GM12878 (cell line): ENCODE measurements around the gene ELN. TPM values are rescaled to one million over a fixed set of nuclear protein-coding genes. Genes with fewer than 3 reads are reported as not detected.

Experiments used
- ATAC-seq: fragments of 200-7000 bp; cut with Tn5 transposase; 3 replicates; pipeline ENCODE4 v1.9.1; 2020; ENCODE audit warnings: mild to moderate bottlenecking, moderate library complexity
- BruUV-seq: library from RNA; stranded (reverse); fragments of 400-500 nt; replicated peaks from 2 replicates; lab custom pipeline; 2021; lab: Mats Ljungman, UMichigan
- CTCF ChIA-PET: fragments of 300-600 bp; sonication (Branson Sonifier 250); formaldehyde crosslinking; extraction: SDS; loops from one replicate; lab custom pipeline; 2021; ENCODE audit warnings: inconsistent platforms; lab: Yijun Ruan, JAX
- POLR2A ChIA-PET: fragments of 350-600 bp; formaldehyde crosslinking; extraction: SDS; loops from one replicate; lab custom pipeline; 2021; ENCODE audit warnings: inconsistent platforms; lab: Charles Lee
- RAD21 ChIA-PET: fragments of 300-600 bp; sonication (Branson Sonifier 250); formaldehyde crosslinking; loops from one replicate; lab custom pipeline; 2023; ENCODE audit warnings: antibody characterized with exemption; ENCODE audit not compliant: unreplicated experiment; lab: Charles Lee
- SMC1A ChIA-PET: fragments of 300-600 bp; sonication (Branson Sonifier 250); formaldehyde crosslinking; loops from one replicate; lab custom pipeline; 2023; ENCODE audit not compliant: unreplicated experiment, uncharacterized antibody; lab: Charles Lee
- DNase-seq: peaks from one replicate; pipeline ENCODE4 v3.0.0-alpha.2; 2011; ENCODE audit warnings: low read depth, low spot score
- FAIRE-seq: peaks from 3 replicates; lab custom pipeline; 2011; peaks lifted over from hg19 to GRCh38; lab: Jason Lieb, UNC
- H2AFZ ChIP-seq: 2 replicates; pipeline ENCODE4 v1.6.0; 2011; ENCODE audit warnings: low read depth, low read length, control low read depth; ENCODE audit not compliant: control insufficient read depth
- H3K27ac ChIP-seq: 2 replicates; pipeline ENCODE4 v1.5.1; 2011; ENCODE audit warnings: control low read depth; ENCODE audit not compliant: control insufficient read depth, insufficient read depth
- H3K27me3 ChIP-seq, 2 experiments: replicated peaks in 1 of 2; 2 replicates each; pipeline versions ENCODE4 v1.6.0 to v1.6.1; 2011; ENCODE audit warnings: low read length in 1 of 2; ENCODE audit not compliant: control insufficient read depth in 2 of 2, insufficient read depth in 2 of 2
- H3K36me3 ChIP-seq, 2 experiments: 2 replicates each; pipeline ENCODE4 v1.5.1; 2011; ENCODE audit warnings: low read length in 1 of 2; ENCODE audit not compliant: control insufficient read depth in 2 of 2, insufficient read depth in 2 of 2
- H3K4me1 ChIP-seq: 2 replicates; pipeline ENCODE4 v1.6.1; 2011; ENCODE audit warnings: mild to moderate bottlenecking, low read length, moderate library complexity, mixed read lengths; ENCODE audit not compliant: control insufficient read depth, insufficient read depth
- H3K4me2 ChIP-seq: 2 replicates; pipeline ENCODE4 v1.6.0; 2011; ENCODE audit warnings: control low read depth; ENCODE audit not compliant: control insufficient read depth, insufficient read depth
- H3K4me3 ChIP-seq: fragments of 200-600 bp; sonication (generic); 2 replicates; pipeline ENCODE4 v1.5.1; 2016
- H3K79me2 ChIP-seq: 2 replicates; pipeline ENCODE4 v1.6.0; 2011; ENCODE audit warnings: low read length; ENCODE audit not compliant: control insufficient read depth, insufficient read depth
- H3K9ac ChIP-seq: 2 replicates; pipeline ENCODE4 v1.8.0; 2011; ENCODE audit warnings: low read length, control low read depth, mixed read lengths; ENCODE audit not compliant: control insufficient read depth, insufficient read depth
- H3K9me3 ChIP-seq: replicated peaks from 3 replicates; pipeline ENCODE4 v1.5.1; 2011; ENCODE audit warnings: mild to moderate bottlenecking, low read length; ENCODE audit not compliant: control insufficient read depth, insufficient read depth
- H4K20me1 ChIP-seq: 2 replicates; pipeline ENCODE4 v1.6.0; 2011; ENCODE audit not compliant: control insufficient read depth, insufficient read depth
- CBFB ChIP-seq: IDR thresholded peaks from 2 replicates; pipeline ENCODE4 v1.6.1; 2016; ENCODE audit warnings: antibody characterized with exemption, low read depth
- LARP7 ChIP-seq: fragments of 450-650 bp; IDR thresholded peaks from 2 replicates; pipeline ENCODE4 v1.6.1; 2017; ENCODE audit warnings: mild to moderate bottlenecking
- NKRF ChIP-seq: fragments of 450-650 bp; conservative IDR thresholded peaks from 2 replicates; pipeline ENCODE4 v1.6.1; 2017; ENCODE audit warnings: mild to moderate bottlenecking, moderate library complexity
- RAD51 ChIP-seq: fragments of 450-650 bp; IDR thresholded peaks from 2 replicates; pipeline ENCODE4 v1.6.1; 2016; ENCODE audit warnings: moderate library complexity, mild to moderate bottlenecking, inconsistent platforms
- SMARCA5 ChIP-seq: fragments of 450-650 bp; IDR thresholded peaks from 2 replicates; pipeline ENCODE4 v1.6.1; 2017; ENCODE audit warnings: mild to moderate bottlenecking
- ZNF217 ChIP-seq: fragments of 450-650 bp; IDR thresholded peaks from 2 replicates; pipeline ENCODE4 v1.6.1; 2017; ENCODE audit warnings: antibody characterized with exemption, mild to moderate bottlenecking
- WGBS: methylation state at CpG from one replicate; pipeline ENCODE4 v1.1.6; 2016; ENCODE audit warnings: low lambda C conversion rate; ENCODE audit not compliant: insufficient replicate concordance, insufficient coverage; ENCODE audit errors: missing lambda C conversion rate; 5-methylcytosine and 5-hydroxymethylcytosine counted together
- in situ Hi-C: fragments of 300-500 bp; cut with MboI; formaldehyde crosslinking; loops from 9 replicates; pipeline ENCODE4 v1.14.3; 2018; ENCODE audit warnings: mixed read lengths
- intact Hi-C: fragments of 100-400 bp; cut with micrococcal nuclease; formaldehyde crosslinking; loops from one replicate; pipeline ENCODE4 v1.14.2; 2022; ENCODE audit not compliant: unreplicated experiment
- polyA plus RNA-seq, 11 experiments: library from polyadenylated mRNA; depleted of rRNA in 4 of 11; unstranded in 6 of 11; stranded (reverse) in 5 of 11; fragments of >200 nt; fragmentation: Nextera tagmentation in 4 of 11; fragmentation: Illumina TruSeq in 1 of 11; extraction: Ambion mirVana in 4 of 11; extraction: Trizol in 1 of 11; gene quantifications; 1 replicate in 1 of 11; 2 replicates in 10 of 11; pipeline versions ENCODE4 v1.2.1 to v1.2.3, GENCODE V29; 2011 to 2016; ENCODE audit warnings: inconsistent platforms in 2 of 11, missing spikeins in 2 of 11, low read depth in 1 of 11
- total RNA-seq, 4 experiments: library from RNA; depleted of rRNA in 3 of 4; stranded (reverse); fragments of >200 nt in 3 of 4; fragmentation: Illumina TruSeq in 1 of 4; extraction: Trizol in 1 of 4; gene quantifications; 2 replicates each; pipeline versions ENCODE4 v1.2.1 to v1.2.3, GENCODE V29; 2013 to 2021
- TF ChIP-seq, protein P1 (sequence below): fragments of 450-650 bp; IDR thresholded peaks from 2 replicates; pipeline ENCODE4 v1.6.1; 2017; ENCODE audit warnings: antibody characterized with exemption, mild to moderate bottlenecking, moderate library complexity

ELN gene
- total and polyA plus RNA-seq, 10 of the 15 experiments (the other 5 are each of a cell fraction or from before 2014, with no cell fraction given) = 0.08 to 0.27 (median 0.23) TPM; not detected in 7

DNA sequence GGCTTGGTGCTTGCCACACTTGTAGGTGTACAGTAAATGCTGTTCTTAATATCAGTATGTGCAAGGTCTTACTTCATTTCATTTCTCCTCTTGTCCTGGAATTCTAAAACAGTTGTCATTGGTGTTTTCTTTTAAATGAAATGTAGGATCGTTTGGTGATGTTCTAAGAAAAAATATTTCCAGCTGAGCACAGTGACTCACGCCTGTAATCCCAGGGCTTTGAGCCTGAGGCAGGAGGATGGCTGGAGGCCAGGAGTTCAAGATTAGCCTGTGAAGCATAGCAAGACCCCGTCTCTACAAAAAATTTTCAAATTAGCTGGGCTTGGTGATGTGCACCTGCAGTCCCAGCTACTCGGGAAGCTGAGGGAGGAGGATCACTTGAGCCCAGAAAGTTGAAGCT lies 32.6 kb upstream of the ELN start:
- Histone ChIP-seq H3K9ac (no peak overlapping the region), H3K79me2 (no peaks in the 10 kb centered on the region), H3K9me3 (peaks cover 1% of the 10 kb centered on the region; the same call in 1 of the 3 replicates), H3K4me2 (no peak overlapping the region), H3K36me3 (no peaks in the 10 kb centered on the region), H2AFZ (no peak overlapping the region), H3K27me3 (no peaks in the 10 kb centered on the region), H3K4me3 (no peak overlapping the region), H3K4me1 (no peaks in the 10 kb centered on the region), H4K20me1 (no peaks in the 10 kb centered on the region), H3K27ac (no peak overlapping the region)
- ChIA-PET SMC1A (no interaction called here), RAD21 (no interaction called here), POLR2A (no interaction called here), CTCF (no interaction called here)
- in situ Hi-C loops = no loop called here
- intact Hi-C loops = no loop called here
- no peak for ATAC-seq
- no TSS peak for BruUV-seq
- no peak for TF ChIP-seq RAD51
- no peak for TF ChIP-seq SMARCA5
- TF ChIP-seq, protein P1, sequence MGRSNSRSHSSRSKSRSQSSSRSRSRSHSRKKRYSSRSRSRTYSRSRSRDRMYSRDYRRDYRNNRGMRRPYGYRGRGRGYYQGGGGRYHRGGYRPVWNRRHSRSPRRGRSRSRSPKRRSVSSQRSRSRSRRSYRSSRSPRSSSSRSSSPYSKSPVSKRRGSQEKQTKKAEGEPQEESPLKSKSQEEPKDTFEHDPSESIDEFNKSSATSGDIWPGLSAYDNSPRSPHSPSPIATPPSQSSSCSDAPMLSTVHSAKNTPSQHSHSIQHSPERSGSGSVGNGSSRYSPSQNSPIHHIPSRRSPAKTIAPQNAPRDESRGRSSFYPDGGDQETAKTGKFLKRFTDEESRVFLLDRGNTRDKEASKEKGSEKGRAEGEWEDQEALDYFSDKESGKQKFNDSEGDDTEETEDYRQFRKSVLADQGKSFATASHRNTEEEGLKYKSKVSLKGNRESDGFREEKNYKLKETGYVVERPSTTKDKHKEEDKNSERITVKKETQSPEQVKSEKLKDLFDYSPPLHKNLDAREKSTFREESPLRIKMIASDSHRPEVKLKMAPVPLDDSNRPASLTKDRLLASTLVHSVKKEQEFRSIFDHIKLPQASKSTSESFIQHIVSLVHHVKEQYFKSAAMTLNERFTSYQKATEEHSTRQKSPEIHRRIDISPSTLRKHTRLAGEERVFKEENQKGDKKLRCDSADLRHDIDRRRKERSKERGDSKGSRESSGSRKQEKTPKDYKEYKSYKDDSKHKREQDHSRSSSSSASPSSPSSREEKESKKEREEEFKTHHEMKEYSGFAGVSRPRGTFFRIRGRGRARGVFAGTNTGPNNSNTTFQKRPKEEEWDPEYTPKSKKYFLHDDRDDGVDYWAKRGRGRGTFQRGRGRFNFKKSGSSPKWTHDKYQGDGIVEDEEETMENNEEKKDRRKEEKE = no peak
- no peak for TF ChIP-seq CBFB
- no peak for TF ChIP-seq LARP7
- TF ChIP-seq ZNF217 = no peak
- TF ChIP-seq NKRF = no peak
- DNase-seq = no peak
- WGBS = 21% methylated on average over 4 of the region's 4 CpGs
- FAIRE-seq = no peak
